GM21447 (cell line): ENCODE data around the gene FAIM2.

ENCODE experiments used
- ATAC-seq: cut with Tn5 transposase; IDR thresholded peaks from one replicate; pipeline ENCODE4 v1.9.1; 2021; ENCODE audit not compliant: unreplicated experiment

Gene FAIM2

DNA sequence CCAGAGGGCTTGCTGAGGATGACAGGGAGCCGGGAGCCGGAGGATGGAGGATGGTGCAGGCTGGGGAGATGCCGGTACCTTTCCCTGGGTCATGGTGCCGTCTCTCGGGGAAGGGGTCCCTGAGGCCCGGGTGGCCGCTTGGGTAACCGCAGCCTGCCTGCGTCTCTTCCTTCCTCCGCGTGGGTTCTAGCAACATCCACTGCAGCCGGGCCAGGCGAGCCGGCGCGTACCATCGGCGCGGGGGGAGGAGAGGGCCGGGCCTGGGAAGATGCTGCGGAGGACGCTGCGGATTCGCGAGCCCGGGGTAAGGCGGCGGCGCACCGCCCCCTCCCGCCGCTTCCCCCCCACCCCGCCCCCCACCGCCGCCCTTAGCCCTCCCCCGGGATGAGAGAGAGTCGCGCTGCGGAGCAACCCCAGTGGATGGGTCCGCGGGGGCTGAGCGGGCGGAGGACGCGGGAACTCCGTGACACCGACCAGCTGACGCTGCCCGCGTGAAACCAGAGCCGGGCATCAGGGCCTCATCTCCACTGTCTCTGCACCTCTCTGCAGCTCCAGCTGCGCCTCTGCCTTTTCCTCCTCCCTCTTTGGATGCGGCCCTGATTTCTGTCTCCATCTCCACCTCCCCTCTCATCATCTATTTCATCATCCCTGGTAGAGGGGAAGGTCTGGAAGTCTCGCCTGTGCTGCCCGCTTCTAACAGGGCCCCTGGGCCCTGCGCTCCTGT lies at the start of gene FAIM2:
TSS of gene FAIM2 (minus strand) at position 201 of the 724 bp plus-strand sequence. CDS start at position 93, 108 bp downstream.
- ATAC-seq, result no peak

DNA sequence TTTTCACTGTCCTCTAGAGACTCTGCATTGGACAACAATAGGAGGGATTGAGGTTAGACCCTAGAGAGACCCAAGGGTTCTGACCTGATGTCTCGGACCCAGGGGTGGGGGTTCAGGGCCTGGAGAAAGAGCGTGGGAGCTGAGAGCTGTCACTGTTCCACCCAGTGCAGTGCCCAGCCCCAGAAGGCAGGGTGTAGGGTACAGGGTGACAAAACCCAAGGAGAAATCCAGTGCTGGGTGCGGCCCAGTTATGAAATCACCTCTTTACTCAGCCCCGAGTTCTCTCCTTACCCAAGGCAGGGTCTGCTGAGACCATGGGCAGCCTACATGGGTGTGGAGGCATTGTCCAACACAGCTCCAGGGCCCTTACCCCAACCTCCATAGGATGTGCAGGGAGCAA lies 49.5 kb upstream of the FAIM2 start:
- ATAC-seq, result no peak

DNA sequence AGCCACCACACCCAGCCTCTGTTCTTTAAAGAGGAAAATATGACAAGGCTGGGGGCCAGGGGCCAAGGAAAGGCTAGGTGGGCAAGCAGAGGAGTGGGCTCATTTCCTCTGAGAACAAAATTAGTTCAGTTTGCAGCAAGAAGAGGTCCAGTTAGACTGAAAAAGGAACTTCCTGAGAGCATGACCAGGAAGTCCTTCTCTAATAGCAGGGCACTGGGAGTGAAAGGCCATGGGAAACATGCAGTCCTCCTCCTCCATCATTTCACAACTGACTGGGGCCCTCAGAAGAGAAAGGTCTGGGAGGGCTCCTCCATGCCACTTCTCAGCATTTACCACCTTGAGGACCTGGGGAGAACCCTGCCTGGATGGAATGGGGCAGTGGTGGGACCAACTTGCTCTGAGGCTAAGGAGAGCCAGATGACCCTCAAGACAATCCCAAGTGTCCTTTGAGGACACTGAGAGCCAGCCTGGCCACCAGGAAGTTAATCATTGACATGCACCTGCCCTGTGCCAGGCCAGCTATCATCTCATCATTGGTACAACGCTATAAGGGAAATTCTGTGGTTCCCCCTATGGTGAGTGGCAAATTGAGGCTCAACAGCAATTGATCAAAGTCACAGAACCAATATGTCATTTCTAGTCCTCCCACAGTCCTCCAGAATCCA lies 48.8 kb upstream of the FAIM2 start:
- ATAC-seq, result no peak

DNA sequence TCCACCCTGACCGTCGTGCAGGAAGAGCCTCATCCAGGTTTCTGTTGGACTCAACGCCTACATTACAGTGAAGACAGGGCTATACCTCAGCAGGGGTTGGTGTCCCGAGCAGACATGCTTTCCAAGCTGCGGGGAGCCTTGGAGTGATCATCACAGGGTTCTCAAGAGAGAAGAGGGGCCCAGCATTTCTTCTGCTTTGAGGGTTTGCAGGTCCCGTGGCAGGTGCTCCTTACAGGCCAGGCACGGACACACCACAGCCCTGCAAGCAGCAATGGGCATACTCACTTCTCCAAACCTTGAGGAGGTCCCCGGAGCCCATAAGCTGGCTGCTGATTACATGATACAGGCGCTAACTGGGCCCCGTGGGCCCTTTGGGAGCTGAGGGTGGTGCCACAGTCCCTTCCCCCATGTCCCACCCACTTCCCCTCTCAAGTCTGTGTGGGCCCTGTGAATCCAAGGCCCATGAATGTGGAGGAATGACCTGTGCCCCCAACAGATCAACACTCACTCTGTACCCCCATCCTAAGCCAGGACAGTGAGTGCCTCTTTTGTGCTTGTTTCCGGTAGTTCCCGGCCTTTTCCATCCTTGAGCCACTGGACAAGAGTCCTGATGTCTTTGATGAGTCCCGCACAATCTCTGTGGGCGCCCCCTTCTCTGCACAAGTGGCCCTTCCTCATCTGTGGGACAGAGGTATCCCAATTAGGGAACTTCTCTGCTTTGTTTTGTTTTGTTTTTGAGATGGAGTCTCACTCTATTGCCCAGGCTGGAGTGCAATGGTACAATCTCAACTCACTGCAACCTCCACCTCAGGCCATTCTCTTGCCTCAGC lies 47.9 kb upstream of the FAIM2 start:
- no peak for ATAC-seq

DNA sequence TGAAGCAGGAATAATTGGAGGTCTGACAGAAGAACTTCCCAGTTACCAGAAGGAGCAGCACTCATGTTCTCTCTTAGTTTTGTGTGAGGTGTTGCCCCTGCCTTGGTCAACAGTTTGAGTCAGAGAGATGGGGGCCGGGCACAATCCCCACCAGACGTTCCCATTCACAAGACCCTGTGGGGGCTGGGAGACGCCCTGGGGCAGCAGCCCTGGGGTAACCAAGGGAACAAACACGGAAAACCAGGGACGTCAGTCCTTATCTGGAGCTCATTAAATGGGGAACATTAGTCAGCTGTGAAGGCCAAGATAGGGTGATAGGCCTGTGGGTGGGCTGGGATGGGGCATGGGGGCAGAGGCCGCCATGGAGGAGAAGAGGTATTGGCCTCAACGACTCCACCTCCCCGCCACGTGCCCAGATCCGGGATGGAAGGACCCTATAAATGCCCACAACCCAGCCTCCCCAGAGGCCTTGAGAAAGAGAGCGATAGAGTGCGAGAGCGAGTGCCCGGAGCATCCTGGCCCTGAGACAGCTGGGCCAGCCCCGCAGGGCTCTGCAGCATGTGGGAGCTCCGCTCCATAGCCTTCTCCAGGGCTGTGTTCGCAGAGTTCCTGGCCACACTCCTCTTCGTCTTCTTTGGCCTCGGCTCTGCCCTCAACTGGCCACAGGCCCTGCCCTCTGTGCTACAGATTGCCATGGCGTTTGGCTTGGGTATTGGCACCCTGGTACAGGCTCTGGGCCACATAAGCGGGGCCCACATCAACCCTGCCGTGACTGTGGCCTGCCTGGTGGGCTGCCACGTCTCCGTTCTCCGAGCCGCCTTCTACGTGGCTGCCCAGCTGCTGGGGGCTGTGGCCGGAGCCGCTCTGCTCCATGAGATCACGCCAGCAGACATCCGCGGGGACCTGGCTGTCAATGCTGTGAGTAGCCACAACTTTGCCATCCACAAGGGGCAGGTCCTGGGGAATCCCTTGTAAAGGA lies 46.9 kb upstream of the FAIM2 start, which contains the start of gene AQP2:
TSS of gene AQP2 (plus strand) at position 465 of the 979 bp plus-strand sequence. CDS start at position 559, 94 bp downstream.
- ATAC-seq, result no peak

DNA sequence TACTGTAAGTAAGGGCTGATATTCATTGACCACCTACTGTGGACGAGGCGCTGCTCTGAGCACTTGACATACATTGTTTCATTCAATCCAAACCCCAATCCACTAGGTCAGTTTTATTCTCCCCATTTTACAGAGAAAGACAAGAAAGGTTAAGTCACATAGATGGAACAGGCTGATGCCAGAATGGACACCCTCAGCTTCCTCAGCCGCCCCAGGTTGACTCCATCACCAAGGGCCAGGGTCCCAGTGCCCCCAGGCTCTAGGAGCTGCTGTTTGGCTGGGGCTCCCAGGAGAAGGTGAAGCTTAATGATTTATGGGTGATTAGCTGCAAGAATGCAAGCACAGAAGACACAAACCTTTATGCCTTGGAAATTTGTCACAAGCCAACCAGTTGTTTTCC lies 46.2 kb upstream of the FAIM2 start:
- ATAC-seq, result no peak

DNA sequence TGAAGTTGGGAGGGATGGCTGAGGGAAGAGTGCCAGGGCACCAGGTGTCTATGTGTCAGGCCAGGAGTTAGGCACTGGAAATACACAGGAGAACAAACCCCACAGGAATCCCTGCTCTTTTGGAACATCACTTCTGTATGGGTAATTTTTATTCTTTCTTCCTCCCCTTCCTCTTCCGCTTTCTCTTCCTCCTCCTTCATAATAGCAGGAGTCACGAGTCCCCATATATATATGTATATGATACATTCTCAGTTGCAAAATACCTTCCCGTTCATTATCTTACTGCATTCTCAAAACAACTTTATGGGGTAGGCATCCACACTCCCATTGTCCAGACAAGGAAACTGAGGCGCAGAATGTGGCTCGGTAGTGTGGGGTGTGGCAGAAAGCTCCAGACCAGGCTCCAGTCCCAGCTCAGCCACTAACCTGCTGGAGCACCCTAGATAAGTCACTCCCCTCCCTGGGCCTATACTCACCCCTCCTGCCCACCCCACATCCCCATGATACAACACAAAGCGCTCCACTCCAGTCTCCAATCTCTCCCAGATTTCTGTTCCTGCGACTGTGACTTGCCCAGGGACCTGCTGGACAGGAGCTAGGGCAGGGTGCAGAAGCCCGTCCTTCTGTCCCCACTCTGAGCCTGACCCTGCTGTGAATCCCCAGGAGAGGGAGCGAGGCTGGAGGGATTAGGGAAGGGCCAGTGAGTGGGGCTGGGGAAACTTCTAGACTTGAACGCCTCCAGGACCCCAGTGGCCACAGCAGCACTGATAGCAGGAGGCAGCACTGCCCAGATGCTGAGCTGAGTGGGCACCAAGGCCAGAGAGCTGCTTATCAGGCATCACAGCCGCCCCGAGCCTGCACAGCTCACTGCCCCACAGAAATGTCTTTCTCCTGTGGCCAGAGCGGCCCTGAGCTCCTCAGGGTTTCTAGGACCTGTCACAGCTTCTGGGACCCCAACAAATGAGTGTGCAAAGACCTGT lies 45.5 kb upstream of the FAIM2 start:
- ATAC-seq, result no peak

DNA sequence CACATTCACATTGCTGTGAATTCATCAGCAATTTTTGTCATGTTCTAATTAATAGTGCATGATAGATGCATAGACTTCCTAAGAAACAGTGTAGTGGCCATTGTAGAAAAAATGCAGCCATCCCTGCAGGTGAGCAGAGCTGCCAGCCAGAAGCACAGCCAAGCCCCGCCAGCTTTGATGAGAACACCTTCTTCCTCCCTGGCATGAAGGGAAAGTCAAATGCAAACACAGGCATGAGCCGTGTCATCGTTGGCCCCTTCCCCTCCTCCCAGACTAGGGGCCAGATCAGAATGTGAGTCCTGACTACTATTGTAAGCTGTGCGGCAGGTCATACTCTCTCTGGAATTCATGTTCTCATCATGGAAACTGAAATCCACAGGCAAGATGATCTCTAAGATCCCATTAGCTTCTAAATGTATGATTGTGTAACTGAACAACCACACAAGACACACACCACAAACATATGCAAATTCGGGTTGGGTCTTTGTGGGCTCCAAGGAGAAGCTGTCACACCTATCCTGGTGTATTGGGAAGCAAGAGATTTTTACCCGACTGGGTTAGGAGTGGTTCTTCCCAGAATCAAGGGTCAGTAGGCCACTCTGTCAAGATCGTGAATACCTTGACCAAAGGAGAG lies 44.0 kb upstream of the FAIM2 start:
- ATAC-seq, result no peak

DNA sequence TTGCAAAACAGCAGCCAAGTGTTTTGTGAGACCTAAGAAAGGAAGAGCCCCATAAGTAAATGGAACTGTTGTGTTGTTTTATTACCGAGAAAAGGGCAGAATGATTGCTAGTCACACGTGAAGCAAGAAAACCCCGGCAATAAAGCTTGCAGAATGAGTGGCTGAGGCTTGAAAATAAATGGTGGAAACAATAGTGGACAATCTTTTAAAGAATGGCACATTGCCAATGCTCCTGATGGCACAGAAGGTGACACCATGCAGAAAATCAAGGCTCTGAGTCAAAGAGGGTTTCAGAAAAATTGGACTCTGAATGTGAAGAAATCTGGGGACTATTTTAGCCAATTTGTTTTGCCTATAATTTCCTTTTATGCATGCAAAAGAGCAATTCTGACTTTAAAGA lies 42.8 kb upstream of the FAIM2 start:
- no peak for ATAC-seq

DNA sequence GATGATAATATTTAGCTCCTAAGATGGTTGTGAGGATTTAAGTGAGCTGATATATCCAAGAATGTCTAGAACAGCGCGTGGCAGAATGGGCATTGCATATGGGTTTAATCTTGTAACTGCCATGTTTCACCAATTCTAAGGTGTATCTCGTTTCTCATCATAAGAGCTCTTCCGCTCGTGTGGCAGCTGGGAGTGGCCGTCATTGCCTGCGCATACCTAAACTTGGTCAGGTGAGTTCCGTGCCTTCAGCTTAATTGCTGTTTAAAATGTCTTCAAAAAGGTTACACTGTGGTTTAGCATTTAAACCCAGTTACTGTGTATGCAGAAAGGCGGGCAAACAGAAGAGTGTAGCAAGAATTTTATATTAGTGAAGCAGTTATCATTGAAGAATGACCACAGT lies 42.4 kb upstream of the FAIM2 start:
- no peak for ATAC-seq

DNA sequence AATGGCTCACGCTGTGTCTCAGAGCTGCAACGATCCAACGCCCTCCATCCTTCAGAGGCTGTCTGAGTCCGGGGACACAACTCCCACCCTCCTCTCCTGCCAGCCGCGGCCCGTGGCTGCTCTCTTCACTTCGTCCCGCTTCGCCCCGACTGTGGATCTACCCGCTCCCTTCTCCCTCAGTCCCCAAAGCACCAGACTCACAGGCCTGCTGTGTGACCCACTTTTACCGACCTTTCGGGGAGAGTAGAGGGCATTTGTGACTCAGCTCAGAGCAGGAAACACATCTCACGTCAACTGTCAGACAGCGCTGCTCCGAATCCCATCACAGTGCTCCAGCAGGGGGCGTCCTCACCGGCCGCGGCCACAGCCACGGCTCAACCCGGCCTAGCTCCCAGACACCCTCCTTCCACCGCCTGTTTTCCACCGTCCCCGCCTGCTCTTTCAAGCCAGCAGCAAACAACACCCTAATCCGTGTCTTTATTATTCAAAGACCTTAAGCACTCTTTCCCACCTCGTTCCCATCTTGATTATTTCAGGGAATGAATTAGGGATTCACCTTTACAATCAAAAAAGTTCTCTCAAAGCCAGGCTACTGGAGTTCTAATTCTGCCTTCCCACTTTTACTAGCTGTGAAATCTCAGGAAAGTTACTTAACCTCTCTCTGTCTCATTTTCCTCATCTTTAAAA lies 41.8 kb upstream of the FAIM2 start:
- ATAC-seq, result peak; percentile 70

DNA sequence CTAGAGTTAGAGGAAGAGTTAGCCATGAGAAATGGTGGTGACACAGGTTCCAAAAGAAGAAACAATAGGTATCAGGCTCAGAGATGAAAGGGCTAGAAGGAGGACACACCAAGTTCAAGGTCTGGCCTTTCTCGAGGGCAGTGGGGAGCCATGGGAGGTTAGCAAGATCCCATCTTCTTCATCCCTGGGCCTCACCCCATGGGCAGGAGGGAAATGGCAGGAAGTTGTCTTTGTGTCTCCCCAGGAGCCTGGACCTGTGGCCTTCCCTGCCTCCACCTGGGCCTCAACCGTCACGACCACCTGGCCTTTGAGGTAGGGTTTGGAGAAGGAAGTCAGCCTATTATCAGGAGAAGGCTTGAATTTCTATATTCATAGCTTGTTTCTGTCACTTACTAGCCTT lies 41.0 kb upstream of the FAIM2 start:
- ATAC-seq, result no peak

DNA sequence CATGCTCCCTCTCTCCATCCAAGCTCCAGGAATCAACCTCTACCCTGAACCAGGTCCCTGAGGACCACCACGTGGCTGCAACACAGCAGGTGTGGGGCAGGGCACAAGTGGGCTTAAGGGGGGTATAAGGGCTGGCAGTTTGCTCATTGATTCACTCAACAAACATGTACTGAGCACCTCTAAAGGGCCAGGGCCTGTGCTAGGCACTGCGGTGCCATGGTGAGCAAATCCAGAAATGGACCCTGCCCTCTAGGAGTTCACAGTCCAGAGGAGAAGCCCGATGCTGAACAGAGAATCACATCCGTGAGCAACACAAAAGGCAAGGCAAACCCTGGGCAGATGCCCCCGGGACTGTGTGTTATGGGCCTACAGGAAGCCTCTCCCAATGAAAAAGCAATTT lies 40.3 kb upstream of the FAIM2 start:
- ATAC-seq, result no peak

DNA sequence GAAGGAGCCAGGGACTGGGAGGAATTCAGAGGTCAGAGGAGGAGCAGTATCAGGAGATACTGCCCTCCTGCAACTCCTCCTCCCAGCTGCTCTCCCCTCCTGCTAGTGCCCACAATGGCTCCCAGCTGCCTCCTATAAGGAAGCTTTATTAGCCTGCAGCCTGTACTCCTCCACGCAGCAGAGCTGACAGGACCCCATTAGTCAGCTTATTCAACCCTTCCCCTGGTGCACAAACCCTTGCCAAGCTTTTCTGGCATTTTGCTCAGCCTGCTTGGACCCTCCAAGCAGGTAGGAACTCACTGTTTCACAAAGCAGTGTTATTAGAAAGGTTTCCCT lies 39.9 kb upstream of the FAIM2 start:
- ATAC-seq, result no peak

DNA sequence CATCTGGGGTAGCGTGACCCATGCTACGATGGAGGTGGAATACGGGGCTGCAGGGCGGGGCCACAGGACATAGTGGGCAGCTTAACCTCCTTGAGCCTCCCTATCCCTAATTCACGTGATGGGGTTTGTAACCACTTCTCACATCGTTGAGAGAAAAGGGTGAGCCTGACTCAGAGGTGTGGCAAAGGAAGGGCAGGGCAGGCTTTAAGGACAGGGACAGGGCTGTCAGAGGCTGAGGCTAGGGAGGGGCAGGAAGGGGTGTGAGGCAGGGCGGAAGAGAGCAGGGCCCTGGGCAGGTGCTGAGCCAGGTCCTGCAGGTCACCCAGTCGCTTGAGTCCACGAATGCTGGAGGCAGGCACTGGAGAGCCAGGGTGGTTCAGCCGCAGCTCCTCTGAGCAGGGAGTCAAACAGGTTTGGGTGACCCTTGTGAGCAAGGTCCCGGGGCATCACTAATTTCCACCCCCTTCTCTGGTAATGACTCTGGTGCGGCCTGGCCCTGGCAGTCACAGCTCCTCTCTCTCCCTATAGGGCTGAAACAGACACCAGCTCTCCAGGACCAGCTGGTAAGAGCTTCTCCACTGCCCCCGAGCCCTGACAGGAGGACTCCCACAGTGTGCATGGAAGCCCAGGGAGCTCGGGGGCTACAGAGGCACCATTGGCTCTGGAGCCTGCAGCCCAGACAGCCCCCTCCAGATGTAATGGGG lies 39.4 kb upstream of the FAIM2 start:
- ATAC-seq, result no peak

DNA sequence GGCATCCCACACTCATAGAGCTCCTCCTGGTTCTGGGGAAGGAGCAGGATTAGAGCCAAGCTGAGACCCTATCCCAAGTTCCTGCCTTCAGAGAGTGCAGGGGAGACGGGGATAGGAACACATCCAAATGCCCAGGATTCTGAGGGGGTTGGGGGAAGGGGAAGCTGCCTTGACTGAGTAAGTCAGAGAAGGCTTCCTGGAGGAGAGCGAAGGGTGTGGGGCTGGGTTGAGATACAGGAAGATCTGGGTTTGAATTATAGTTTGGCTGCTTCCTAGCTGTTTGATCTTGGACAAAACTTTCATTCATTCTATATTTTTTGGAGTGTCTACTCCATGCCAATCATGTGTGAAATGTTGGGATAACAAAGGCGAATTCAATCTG lies 38.8 kb upstream of the FAIM2 start:
- ATAC-seq, result no peak

DNA sequence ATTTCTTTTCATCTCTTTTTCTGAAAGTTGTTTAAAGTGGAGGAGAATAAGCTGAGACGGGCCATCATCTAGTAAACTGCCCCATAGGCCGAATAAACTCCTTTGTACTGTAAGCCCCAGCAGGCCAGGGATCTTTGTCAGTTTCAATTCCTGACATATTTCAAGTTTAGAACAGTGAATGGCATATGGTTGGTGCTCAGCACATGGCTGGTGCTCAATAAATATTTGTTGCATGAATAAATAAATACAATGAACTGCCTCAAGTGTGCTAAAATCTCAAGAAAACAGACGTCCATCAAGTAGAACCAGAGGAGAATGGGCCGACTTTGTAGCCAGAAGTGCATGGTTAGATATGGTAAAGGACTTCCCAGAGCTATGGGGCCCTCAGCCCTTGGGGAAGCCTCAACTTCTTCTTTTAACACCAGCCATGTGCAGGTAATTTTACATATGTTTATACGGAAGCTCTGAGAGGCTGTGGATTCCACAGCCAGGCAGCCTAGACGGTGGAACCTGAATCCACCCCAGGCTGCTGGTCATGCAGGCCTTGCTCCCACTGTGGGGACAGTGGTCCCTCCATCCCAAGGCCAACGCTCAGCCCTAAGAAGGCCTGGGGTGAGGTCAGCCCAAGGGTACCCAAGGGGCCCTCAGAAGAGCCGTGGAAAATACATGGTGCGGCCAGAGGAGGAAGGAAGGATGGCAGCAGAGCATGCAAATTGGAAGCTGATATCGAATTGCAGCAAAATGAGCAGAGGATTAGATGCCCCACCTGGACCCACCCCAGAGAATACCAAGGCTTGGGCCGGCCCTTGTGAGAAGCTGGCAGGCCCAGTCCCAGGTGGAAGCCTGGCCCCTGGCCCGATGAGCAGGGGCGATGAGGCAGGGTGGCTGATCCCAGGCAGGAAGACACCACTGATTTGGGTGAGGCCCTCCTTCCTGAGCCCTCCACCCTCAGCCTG lies 38.1 kb upstream of the FAIM2 start:
- no peak for ATAC-seq
